GM12873 (cell line): ENCODE results near the gene RREB1.

ENCODE experiments used
- TF ChIP-seq, protein P1 (sequence below): IDR thresholded peaks from 2 replicates; pipeline ENCODE4 v1.5.1; 2012; ENCODE audit warnings: low read depth, mild to moderate bottlenecking, moderate library complexity, low read length, control low read depth; ENCODE audit not compliant: insufficient read depth; ENCODE audit errors: missing control alignments

RREB1 gene

DNA sequence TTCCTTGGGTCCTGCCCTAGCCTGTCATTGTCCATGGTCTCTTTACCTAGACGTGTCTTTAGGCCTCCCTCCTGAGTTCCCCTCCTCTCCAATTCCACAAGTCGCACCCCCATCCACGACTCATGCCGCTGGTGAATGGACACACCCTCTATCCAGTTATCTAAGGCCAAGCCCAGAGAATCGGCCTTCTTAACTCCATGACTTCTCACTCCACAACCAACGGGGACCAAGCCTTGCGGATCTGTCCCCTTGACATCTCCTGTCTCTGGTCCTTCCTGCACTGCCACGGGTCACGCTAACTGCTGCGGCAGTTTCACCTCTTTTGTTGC lies 7.0 kb upstream of the RREB1 start:
- TF ChIP-seq, protein P1, sequence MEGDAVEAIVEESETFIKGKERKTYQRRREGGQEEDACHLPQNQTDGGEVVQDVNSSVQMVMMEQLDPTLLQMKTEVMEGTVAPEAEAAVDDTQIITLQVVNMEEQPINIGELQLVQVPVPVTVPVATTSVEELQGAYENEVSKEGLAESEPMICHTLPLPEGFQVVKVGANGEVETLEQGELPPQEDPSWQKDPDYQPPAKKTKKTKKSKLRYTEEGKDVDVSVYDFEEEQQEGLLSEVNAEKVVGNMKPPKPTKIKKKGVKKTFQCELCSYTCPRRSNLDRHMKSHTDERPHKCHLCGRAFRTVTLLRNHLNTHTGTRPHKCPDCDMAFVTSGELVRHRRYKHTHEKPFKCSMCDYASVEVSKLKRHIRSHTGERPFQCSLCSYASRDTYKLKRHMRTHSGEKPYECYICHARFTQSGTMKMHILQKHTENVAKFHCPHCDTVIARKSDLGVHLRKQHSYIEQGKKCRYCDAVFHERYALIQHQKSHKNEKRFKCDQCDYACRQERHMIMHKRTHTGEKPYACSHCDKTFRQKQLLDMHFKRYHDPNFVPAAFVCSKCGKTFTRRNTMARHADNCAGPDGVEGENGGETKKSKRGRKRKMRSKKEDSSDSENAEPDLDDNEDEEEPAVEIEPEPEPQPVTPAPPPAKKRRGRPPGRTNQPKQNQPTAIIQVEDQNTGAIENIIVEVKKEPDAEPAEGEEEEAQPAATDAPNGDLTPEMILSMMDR = no peak

DNA sequence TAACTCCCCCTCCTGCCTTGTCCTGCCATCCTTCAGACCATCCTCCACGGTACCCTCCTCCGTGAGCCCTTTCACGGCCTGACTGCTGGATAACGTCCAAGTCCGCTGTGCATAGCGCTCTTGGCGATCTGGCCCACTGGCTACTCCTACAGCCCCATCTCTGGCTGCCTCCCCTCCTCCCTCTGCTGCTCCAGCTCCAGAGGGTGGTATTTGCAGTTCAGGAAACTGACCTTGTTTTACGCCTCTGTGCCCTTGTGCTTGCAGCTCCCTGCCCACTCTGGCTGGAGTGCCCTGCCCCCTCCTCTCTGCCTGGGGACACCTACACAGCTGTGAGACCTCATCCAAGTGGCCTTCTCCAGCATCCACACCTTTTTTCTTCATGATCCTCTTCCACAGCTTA lies 6.5 kb upstream of the RREB1 start:
- TF ChIP-seq, protein P1 = no peak

DNA sequence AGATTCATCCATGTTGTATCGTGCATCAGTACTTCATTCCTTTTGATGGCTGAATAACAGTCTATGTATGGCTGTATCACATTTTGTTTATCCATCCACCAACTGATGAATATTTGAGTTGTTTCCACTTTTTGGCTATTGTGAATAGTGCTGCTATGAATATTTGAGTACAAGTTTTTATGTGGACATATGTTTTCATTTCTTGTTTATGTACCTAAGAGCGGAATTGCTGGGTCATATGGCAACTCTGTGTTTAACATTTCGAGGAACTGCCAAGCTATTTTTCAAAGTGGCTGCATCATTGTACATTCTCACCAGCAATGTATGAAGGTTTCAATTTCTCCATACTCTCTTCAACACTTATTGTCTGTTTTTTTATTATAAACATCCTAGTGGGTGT lies 3.0 kb upstream of the RREB1 start:
- TF ChIP-seq, protein P1 = no peak

DNA sequence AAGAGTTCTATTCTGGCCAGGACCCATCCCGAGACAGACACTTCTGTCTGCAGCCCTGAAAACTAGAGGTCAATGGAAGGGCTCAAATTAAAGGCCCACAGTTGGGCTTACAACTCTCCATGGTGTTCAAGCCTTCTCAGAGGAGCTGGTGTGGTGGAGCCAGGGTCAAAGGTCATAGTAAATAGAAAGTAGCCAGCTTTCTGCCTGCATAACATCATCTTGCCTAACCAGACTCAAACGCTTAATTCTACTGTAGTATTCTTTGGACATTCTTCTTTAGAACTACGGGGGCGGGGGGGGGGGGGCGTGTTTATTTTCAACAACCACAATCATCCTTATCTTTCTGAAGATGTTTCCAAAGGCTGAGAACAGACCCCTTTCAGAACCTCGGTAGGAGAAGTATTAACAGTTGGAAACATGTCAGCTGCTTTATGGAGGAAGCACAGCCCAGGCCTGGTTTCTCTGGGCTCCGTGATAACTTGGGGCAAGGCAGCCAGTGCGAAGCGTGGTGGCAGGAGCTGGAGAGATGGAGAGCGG lies 1.5 kb upstream of the RREB1 start:
- TF ChIP-seq, protein P1 = no peak

DNA sequence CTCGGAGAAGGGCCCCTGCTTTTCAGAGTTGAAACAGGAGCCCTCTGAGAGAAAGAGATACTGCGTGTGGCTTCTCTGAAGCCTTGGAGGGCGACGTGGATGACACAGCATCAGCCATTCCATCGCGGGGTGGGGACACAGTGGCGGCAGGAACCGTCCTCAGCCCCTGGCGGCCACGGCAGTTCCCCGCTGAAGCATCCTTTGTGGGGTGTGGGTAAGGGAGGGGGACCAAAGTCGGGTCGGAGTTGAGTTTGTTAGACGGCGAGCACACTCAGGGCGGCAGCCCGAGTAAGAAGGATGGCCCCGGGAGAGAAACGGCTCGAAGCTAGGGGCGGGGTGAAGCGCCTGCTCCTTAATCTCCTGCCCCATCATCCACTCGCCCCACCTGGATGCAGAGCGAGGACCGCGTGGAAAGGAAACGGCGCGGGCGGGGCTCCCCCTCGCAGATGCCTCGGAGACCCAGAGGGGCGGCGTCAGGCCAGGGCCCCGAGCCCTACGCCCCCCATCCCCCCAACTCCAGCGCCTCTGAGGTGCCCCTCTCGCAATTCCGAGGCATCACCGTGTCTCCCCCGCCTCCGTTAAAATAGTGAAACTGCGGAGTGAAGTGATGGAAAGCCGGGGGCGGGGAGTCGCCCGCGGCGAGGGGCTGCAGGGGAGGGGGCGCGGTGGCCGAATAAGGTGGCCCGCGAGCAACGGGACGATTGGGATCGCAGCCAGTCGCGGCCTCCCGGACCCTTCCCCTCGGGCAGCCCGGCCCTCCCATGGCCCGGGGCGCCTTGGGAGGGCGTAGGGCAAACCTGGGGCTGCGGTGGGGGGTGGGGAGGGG lies 796 bp upstream of the RREB1 start:
- TF ChIP-seq, protein P1 = peak; percentile 55

DNA sequence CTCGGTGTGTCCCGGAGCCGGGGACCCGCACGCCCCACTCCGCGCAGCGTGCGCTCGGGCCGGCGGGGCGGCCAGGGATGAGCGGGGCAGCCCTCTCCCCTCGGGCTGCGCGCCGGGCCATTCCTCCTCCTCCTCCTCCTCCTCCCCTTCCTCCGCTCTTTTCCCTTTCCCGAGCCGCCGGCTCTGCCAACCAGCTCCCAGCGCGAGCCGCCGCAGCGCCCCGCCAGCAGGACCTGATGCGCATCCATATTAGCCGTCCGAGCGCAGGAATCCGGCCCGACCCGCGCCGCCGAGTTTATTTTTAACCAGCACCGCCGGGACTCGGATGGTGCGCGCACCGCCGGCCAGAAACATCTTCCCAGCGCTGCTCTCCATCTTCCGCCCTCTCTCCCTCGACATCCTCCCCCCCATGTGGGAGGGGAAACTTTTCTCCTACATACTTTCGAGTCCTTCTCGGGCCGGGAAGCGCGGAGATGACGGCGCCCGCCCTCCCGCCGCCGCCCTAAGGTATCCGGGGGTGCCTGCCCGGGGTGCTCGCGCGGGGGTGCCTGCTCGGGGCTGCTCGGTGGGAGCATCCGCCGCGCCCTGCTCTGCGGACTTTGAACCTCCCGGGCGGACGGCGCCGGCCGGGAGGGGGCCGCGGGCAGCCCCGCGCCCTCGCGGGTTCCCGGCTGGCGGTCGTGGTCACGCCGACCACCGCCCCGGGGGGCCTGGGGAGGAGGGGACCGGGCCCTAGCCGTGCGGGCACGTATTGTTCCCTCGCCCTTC lies 619 bp downstream of the RREB1 start:
- TF ChIP-seq, protein P1 = no peak
